Endothelial cell of umbilical vein (primary cell): Measurements from ENCODE around the gene CCL16. TPM values are rescaled to one million over a fixed set of nuclear protein-coding genes. Genes with fewer than 3 reads are reported as not detected.
A peak's percentile ranks its signal among the peaks of the same experiment; 100 is the strongest.

Experiments used
- Bru-seq: library from RNA; stranded (reverse); fragments of 400-500 nt; gene quantifications from one replicate; lab custom pipeline; 2021; lab: Mats Ljungman, UMichigan
- BruChase-seq, 2 experiments: library from RNA; stranded (reverse); fragments of 400-500 nt; gene quantifications; one replicate each; lab custom pipeline; 2021; lab: Mats Ljungman, UMichigan
- BruUV-seq: library from RNA; stranded (reverse); fragments of 400-500 nt; replicated peaks from 2 replicates; lab custom pipeline; 2021; lab: Mats Ljungman, UMichigan
- CTCF ChIA-PET: fragments of 300-600, 350-600 bp; sonication (Branson Sonifier 250); formaldehyde crosslinking; loops from one replicate; lab custom pipeline; 2021; ENCODE audit warnings: antibody characterized with exemption, inconsistent platforms; lab: Charles Lee
- POLR2A ChIA-PET: fragments of 300-600, 350-600 bp; sonication (Branson Sonifier 250); formaldehyde crosslinking; loops from one replicate; lab custom pipeline; 2021; ENCODE audit warnings: antibody characterized with exemption, inconsistent platforms; lab: Charles Lee
- DNase-seq: peaks from one replicate; pipeline ENCODE4 v3.0.0-alpha.2; 2011; ENCODE audit warnings: low read depth, low spot score
- FAIRE-seq: peaks from 2 replicates; lab custom pipeline; 2011; peaks lifted over from hg19 to GRCh38; lab: Jason Lieb, UNC
- H2AFZ ChIP-seq: 2 replicates; pipeline ENCODE4 v1.6.0; 2012; ENCODE audit warnings: low read depth, low read length, control low read depth, inconsistent platforms
- H3K27ac ChIP-seq: 2 replicates; pipeline ENCODE4 v1.5.1; 2011; ENCODE audit warnings: low read depth, mild to moderate bottlenecking, control low read depth, low read length, moderate library complexity; ENCODE audit not compliant: insufficient read depth
- H3K27me3 ChIP-seq, 2 experiments: 2 replicates each; pipeline versions ENCODE4 v1.6.0 to v1.6.1; 2011; ENCODE audit warnings: low read length in 2 of 2, mixed read lengths in 1 of 2; ENCODE audit not compliant: control insufficient read depth in 2 of 2, insufficient read depth in 2 of 2
- H3K36me3 ChIP-seq, 2 experiments: 2 replicates in 1 of 2; 3 replicates in 1 of 2; pipeline ENCODE4 v1.5.1; 2011; ENCODE audit warnings: low read length in 2 of 2, mild to moderate bottlenecking in 1 of 2, moderate library complexity in 1 of 2; ENCODE audit not compliant: control insufficient read depth in 2 of 2, insufficient read depth in 2 of 2; ENCODE audit errors: extremely low read depth in 1 of 2
- H3K4me1 ChIP-seq: 3 replicates; pipeline ENCODE4 v1.5.1; 2011; ENCODE audit warnings: mild to moderate bottlenecking, low read length; ENCODE audit not compliant: control insufficient read depth, insufficient read depth; ENCODE audit errors: extremely low read depth
- H3K4me2 ChIP-seq: 2 replicates; pipeline ENCODE4 v1.6.1; 2011; ENCODE audit warnings: low read length, control low read depth, mixed read lengths; ENCODE audit not compliant: insufficient read depth
- H3K4me3 ChIP-seq, 3 experiments: fragments of 200-600 bp in 1 of 3; sonication (generic), shearing (Covaris generic) in 1 of 3; replicated peaks in 1 of 3; 2 replicates each; pipeline ENCODE4 v1.5.1; 2011 to 2016; ENCODE audit warnings: control low read depth in 3 of 3, low read length in 3 of 3, mild to moderate bottlenecking in 2 of 3, inconsistent platforms in 1 of 3, low read depth in 1 of 3, moderate library complexity in 1 of 3; ENCODE audit not compliant: insufficient read depth in 1 of 3
- H3K79me2 ChIP-seq: 2 replicates; pipeline ENCODE4 v1.6.0; 2012; ENCODE audit warnings: low read length, inconsistent platforms; ENCODE audit not compliant: control insufficient read depth, insufficient read depth
- H3K9ac ChIP-seq: replicated peaks from 2 replicates; pipeline ENCODE3; 2011; ENCODE audit warnings: low read length, control low read depth; ENCODE audit not compliant: insufficient read depth; ENCODE audit errors: extremely low read depth
- H3K9me1 ChIP-seq: replicated peaks from 3 replicates; pipeline ENCODE4 v1.6.0; 2011; ENCODE audit warnings: mild to moderate bottlenecking, low read length; ENCODE audit not compliant: control insufficient read depth, insufficient read depth; ENCODE audit errors: extremely low read depth
- H3K9me3 ChIP-seq: replicated peaks from 2 replicates; pipeline ENCODE4 v1.5.1; 2012; ENCODE audit warnings: low read length, inconsistent platforms; ENCODE audit not compliant: control insufficient read depth, insufficient read depth
- H4K20me1 ChIP-seq: replicated peaks from 2 replicates; pipeline ENCODE3; 2011; ENCODE audit warnings: mild to moderate bottlenecking, low read length; ENCODE audit not compliant: control insufficient read depth, insufficient read depth; ENCODE audit errors: extremely low read depth
- EZH2 ChIP-seq: IDR thresholded peaks from 2 replicates; pipeline ENCODE4 v1.6.1; 2012; ENCODE audit warnings: borderline replicate concordance, low read depth, mild to moderate bottlenecking, moderate library complexity, low read length, inconsistent platforms; ENCODE audit not compliant: severe bottlenecking
- FOS ChIP-seq: IDR thresholded peaks from 2 replicates; pipeline ENCODE4 v1.6.1; 2011; ENCODE audit warnings: mild to moderate bottlenecking, low read length, moderate library complexity, borderline replicate concordance; ENCODE audit not compliant: insufficient read depth
- GATA2 ChIP-seq: IDR thresholded peaks from 2 replicates; pipeline ENCODE4 v1.7.0; 2011; ENCODE audit warnings: low read depth, mild to moderate bottlenecking, moderate library complexity, mixed read lengths, low read length; ENCODE audit not compliant: insufficient read length, insufficient read depth
- JUN ChIP-seq: IDR thresholded peaks from 2 replicates; pipeline ENCODE4 v1.6.1; 2011; ENCODE audit warnings: borderline replicate concordance, low read depth; ENCODE audit not compliant: insufficient read length, insufficient read depth
- MYC ChIP-seq: IDR thresholded peaks from one replicate; pipeline ENCODE4 v1.6.1; 2011; ENCODE audit warnings: mild to moderate bottlenecking, low read depth, low read length
- POLR2A ChIP-seq: IDR thresholded peaks from 2 replicates; pipeline ENCODE4 v1.6.1; 2012; ENCODE audit warnings: low read depth, mild to moderate bottlenecking, control low read depth, low read length
- POLR2AphosphoS5 ChIP-seq: IDR thresholded peaks from 2 replicates; pipeline ENCODE4 v1.6.1; 2012; ENCODE audit warnings: low read depth, mild to moderate bottlenecking, control low read depth, low read length, moderate library complexity; ENCODE audit not compliant: insufficient read depth
- dilution Hi-C: fragments of 300-500 bp; cut with MboI; formaldehyde crosslinking; loops from one replicate; pipeline ENCODE4 v1.15.0; 2019; ENCODE audit warnings: low sequenced_read_pairs; ENCODE audit not compliant: extremely low pct_ligation_motif_present
- intact Hi-C: fragments of 100-400 bp; cut with micrococcal nuclease; formaldehyde crosslinking; loops from one replicate; pipeline ENCODE4 v1.10.0; 2022
- long read RNA-seq: library from polyadenylated mRNA; stranded (forward); transcript quantifications from one replicate; pipeline ENCODE4 v2.0.0, GENCODE V29; 2021
- polyA minus RNA-seq, 3 experiments: library from RNA; depleted of rRNA, polyadenylated mRNA; stranded (reverse); fragments of >200 nt; gene quantifications; 1 replicate in 1 of 3; 2 replicates in 2 of 3; pipeline ENCODE4 v1.2.3, GENCODE V29; 2011
- polyA plus RNA-seq, 4 experiments: library from polyadenylated mRNA; depleted of rRNA in 3 of 4; stranded (reverse) in 3 of 4; unstranded in 1 of 4; fragments of >200 nt; gene quantifications; 2 replicates each; pipeline versions ENCODE4 v1.2.1 to v1.2.3, GENCODE V29; 2011 to 2012; ENCODE audit warnings: missing spikeins in 1 of 4
- total RNA-seq: library from RNA; stranded (reverse); gene quantifications from 2 replicates; pipeline ENCODE4 v1.2.3, GENCODE V29; 2021
- TF ChIP-seq, protein P1 (sequence below): IDR thresholded peaks from 2 replicates; pipeline ENCODE4 v1.6.1; 2011; ENCODE audit not compliant: insufficient read depth, insufficient read length
- TF ChIP-seq, protein P2 (sequence below), 2 donors: IDR thresholded peaks; 1 replicate in 1 of 2; 2 replicates in 1 of 2; pipeline ENCODE4 v1.5.1; 2011; ENCODE audit warnings: low read length in 2 of 2, mild to moderate bottlenecking in 2 of 2, moderate library complexity in 2 of 2, control low read depth in 1 of 2, inconsistent platforms in 1 of 2, low read depth in 1 of 2; ENCODE audit not compliant: insufficient read depth in 1 of 2; ENCODE audit errors: extremely low read depth in 1 of 2

The CCL16 gene
- total RNA-seq: 0.51 and 0.55 TPM in 2 replicates
- polyA plus RNA-seq: 0.18 TPM in 1 of 2 replicates, not detected in the other
- polyA plus RNA-seq (2011; cell fraction: cytosol; rRNA removed): 0.16 TPM in 1 of 2 replicates, not detected in the other
- polyA plus RNA-seq (2011; cell fraction: nucleus; rRNA removed): 0.43 and 0.84 TPM in 2 replicates
- 0.70 and 2.2 TPM in 2 replicates for polyA plus RNA-seq (2012)
- polyA minus RNA-seq: not detected in 2 replicates
- not detected for polyA minus RNA-seq (2011; cell fraction: cytosol; rRNA and poly(A)+ RNA removed)
- 0.58 TPM in 1 of 2 replicates, not detected in the other for polyA minus RNA-seq (2011; cell fraction: nucleus; rRNA and poly(A)+ RNA removed)
- Bru-seq, nascent RNA: percentile 26 among the genes with signal in this experiment
- percentile 32 among the genes with signal in this experiment for BruChase-seq, experiment 1, labeled RNA remaining after a 6-hour chase
- percentile 27 among the genes with signal in this experiment for BruChase-seq, experiment 2, labeled RNA remaining after a 2-hour chase
- long read RNA-seq: 0 reads

- no peaks in the 10 kb centered on the region for H3K79me2 ChIP-seq
- dilution Hi-C loops: no loop called here
- H3K4me2 ChIP-seq: no peak within 1 kb of the TSS
- H3K9ac ChIP-seq: no peak within 1 kb of the TSS
- H3K27ac ChIP-seq: no peak within 1 kb of the TSS
- no peak for TF ChIP-seq JUN
- no peak within 1 kb of the TSS for H2AFZ ChIP-seq
- H3K9me3 ChIP-seq: no peaks in the 10 kb centered on the region
- H4K20me1 ChIP-seq: no peaks in the 10 kb centered on the region
- no peak within 1 kb of the TSS for H3K4me3 ChIP-seq
- BruUV-seq: no TSS peak
- H3K4me1 ChIP-seq: peaks cover 18% of the 10 kb centered on the region
- no peak for FAIRE-seq
- no peak for DNase-seq
- POLR2A ChIA-PET: no interaction called here
- intact Hi-C loops: no loop called here
- no peaks in the 10 kb centered on the region for H3K27me3 ChIP-seq
- CTCF ChIA-PET: interaction anchor here (1.4 to 4.9 kb wide), 6 partner anchors 12 to 91 kb away, joined by 3 to 22 read pairs (median 6); no protein-coding TSS in a partner anchor
- peaks cover 0 to 4% of the 10 kb centered on the region in 2 experiments for H3K36me3 ChIP-seq
- no peaks in the 10 kb centered on the region for H3K9me1 ChIP-seq
These were observed at the start of gene CCL16 for GRCh38 chr17:35981246-35981645. Gene CCL16, minus strand, starts transcription at chr17:35981497. Its CDS starts 77 bp downstream, at chr17:35981420.

- Histone ChIP-seq H3K36me3 (no peaks in the 10 kb centered on the region), H3K4me1 (no peaks in the 10 kb centered on the region), H4K20me1 (no peaks in the 10 kb centered on the region), H3K79me2 (no peaks in the 10 kb centered on the region), H3K27me3 (peaks cover 6 to 8% of the 10 kb centered on the region in 2 experiments), H3K9me3 (no peaks in the 10 kb centered on the region), H3K9me1 (no peaks in the 10 kb centered on the region), H3K4me2 (no peak overlapping the region), H3K4me3 (no peak overlapping the region), H2AFZ (no peak overlapping the region), H3K9ac (no peak overlapping the region), H3K27ac (no peak overlapping the region)
- TF ChIP-seq, protein P1, sequence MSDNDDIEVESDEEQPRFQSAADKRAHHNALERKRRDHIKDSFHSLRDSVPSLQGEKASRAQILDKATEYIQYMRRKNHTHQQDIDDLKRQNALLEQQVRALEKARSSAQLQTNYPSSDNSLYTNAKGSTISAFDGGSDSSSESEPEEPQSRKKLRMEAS: no peak
- TF ChIP-seq EZH2 (no peak), GATA2 (no peak), POLR2AphosphoS5 (no peak), MYC (no peak), POLR2A (no peak), JUN (no peak), FOS (no peak)
- TF ChIP-seq, protein P2, sequence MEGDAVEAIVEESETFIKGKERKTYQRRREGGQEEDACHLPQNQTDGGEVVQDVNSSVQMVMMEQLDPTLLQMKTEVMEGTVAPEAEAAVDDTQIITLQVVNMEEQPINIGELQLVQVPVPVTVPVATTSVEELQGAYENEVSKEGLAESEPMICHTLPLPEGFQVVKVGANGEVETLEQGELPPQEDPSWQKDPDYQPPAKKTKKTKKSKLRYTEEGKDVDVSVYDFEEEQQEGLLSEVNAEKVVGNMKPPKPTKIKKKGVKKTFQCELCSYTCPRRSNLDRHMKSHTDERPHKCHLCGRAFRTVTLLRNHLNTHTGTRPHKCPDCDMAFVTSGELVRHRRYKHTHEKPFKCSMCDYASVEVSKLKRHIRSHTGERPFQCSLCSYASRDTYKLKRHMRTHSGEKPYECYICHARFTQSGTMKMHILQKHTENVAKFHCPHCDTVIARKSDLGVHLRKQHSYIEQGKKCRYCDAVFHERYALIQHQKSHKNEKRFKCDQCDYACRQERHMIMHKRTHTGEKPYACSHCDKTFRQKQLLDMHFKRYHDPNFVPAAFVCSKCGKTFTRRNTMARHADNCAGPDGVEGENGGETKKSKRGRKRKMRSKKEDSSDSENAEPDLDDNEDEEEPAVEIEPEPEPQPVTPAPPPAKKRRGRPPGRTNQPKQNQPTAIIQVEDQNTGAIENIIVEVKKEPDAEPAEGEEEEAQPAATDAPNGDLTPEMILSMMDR (IDR thresholded peaks at IDR 0.05; ENCODE audit: extremely low read depth in 1 of 2, insufficient read depth in 1 of 2, low read depth in 1 of 2, low read length in 2 of 2): no peak
- ChIA-PET POLR2A (no interaction called here), CTCF (interaction anchor here (1.7 kb wide), 1 partner anchor 41 kb away, joined by 7 read pairs; no protein-coding TSS in a partner anchor)
- DNase-seq (no peak), FAIRE-seq (no peak)
- dilution Hi-C loops (no loop called here), intact Hi-C loops (no loop called here)
- BruUV-seq: no TSS peak
These were observed 49.7 kb upstream of the CCL16 start for GRCh38 chr17:36030956-36031355.
